H9 (cell line): ENCODE results near the gene FMN1. TPM values are rescaled to one million over a fixed set of nuclear protein-coding genes. Genes with fewer than 3 reads are reported as not detected.

Experiments
- DNase-seq: peaks from one replicate; pipeline ENCODE4 v3.0.0-alpha.2; 2017
- H2AFZ ChIP-seq: one replicate; pipeline ENCODE4 v1.6.1; 2013; ENCODE audit warnings: mild to moderate bottlenecking, low read length, control low read depth, moderate library complexity
- H2AK5ac ChIP-seq: 2 replicates; pipeline ENCODE4 v1.6.1; 2013; ENCODE audit warnings: low read length, control low read depth, mixed read lengths; ENCODE audit not compliant: insufficient read length
- H2BK120ac ChIP-seq: one replicate; pipeline ENCODE4 v1.6.1; 2013; ENCODE audit warnings: low read depth, mild to moderate bottlenecking, low read length, control low read depth, inconsistent platforms; ENCODE audit not compliant: poor library complexity, severe bottlenecking
- H2BK12ac ChIP-seq: 2 replicates; pipeline ENCODE4 v1.6.1; 2013; ENCODE audit warnings: low read length, control low read depth, mixed read lengths, low read depth; ENCODE audit not compliant: insufficient read length
- H2BK15ac ChIP-seq: 2 replicates; pipeline ENCODE4 v1.6.1; 2013; ENCODE audit warnings: low read depth, low read length, control low read depth
- H2BK20ac ChIP-seq: one replicate; pipeline ENCODE4 v1.6.1; 2013; ENCODE audit warnings: low read depth, mild to moderate bottlenecking, low read length, control low read depth, inconsistent platforms; ENCODE audit not compliant: poor library complexity, severe bottlenecking
- H2BK5ac ChIP-seq: 2 replicates; pipeline ENCODE4 v1.6.1; 2013; ENCODE audit warnings: low read length, control low read depth, mixed read lengths; ENCODE audit not compliant: insufficient read length
- H3K14ac ChIP-seq: 2 replicates; pipeline ENCODE4 v1.6.1; 2013; ENCODE audit warnings: low read length, control low read depth; ENCODE audit not compliant: insufficient read depth
- H3K18ac ChIP-seq: 2 replicates; pipeline ENCODE4 v1.6.1; 2013; ENCODE audit warnings: low read depth, mild to moderate bottlenecking, mixed read lengths, low read length, control low read depth; ENCODE audit not compliant: insufficient read length
- H3K23ac ChIP-seq: 2 replicates; pipeline ENCODE4 v1.6.1; 2013; ENCODE audit warnings: low read length, control low read depth, mixed read lengths, low read depth; ENCODE audit not compliant: insufficient read length
- H3K23me2 ChIP-seq: 2 replicates; pipeline ENCODE4 v1.6.1; 2013; ENCODE audit warnings: low read depth, mild to moderate bottlenecking, mixed read lengths, low read length, control low read depth; ENCODE audit not compliant: insufficient read length, poor library complexity, severe bottlenecking
- H3K27ac ChIP-seq: 2 replicates; pipeline ENCODE4 v1.5.1; 2013; ENCODE audit warnings: low read length, control low read depth, mixed read lengths, low read depth; ENCODE audit not compliant: insufficient read length
- H3K27me3 ChIP-seq: 2 replicates; pipeline ENCODE4 v1.6.1; 2013; ENCODE audit warnings: low read length, control low read depth, inconsistent platforms; ENCODE audit not compliant: insufficient read depth
- H3K4ac ChIP-seq: 2 replicates; pipeline ENCODE4 v1.6.1; 2013; ENCODE audit warnings: low read depth, mild to moderate bottlenecking, control low read depth, inconsistent platforms, low read length, moderate library complexity
- H3K4me1 ChIP-seq: 2 replicates; pipeline ENCODE4 v1.6.1; 2013; ENCODE audit warnings: low read length, control low read depth, inconsistent platforms; ENCODE audit not compliant: insufficient read depth
- H3K4me2 ChIP-seq: 2 replicates; pipeline ENCODE4 v1.6.1; 2013; ENCODE audit warnings: low read length, control low read depth, mixed read lengths; ENCODE audit not compliant: insufficient read length, insufficient read depth
- H3K56ac ChIP-seq: 2 replicates; pipeline ENCODE4 v1.6.1; 2013; ENCODE audit warnings: low read depth, mild to moderate bottlenecking, mixed read lengths, low read length, control low read depth; ENCODE audit not compliant: insufficient read length
- H3K79me1 ChIP-seq: 2 replicates; pipeline ENCODE4 v1.6.1; 2013; ENCODE audit warnings: low read depth, mild to moderate bottlenecking, moderate library complexity, low read length, control low read depth, inconsistent platforms; ENCODE audit not compliant: insufficient read depth, poor library complexity, severe bottlenecking
- H3K79me2 ChIP-seq: 2 replicates; pipeline ENCODE4 v1.6.1; 2013; ENCODE audit warnings: low read length, control low read depth, inconsistent platforms; ENCODE audit not compliant: insufficient read depth
- H3K9ac ChIP-seq: 2 replicates; pipeline ENCODE4 v1.6.1; 2013; ENCODE audit warnings: low read length, control low read depth, mixed read lengths; ENCODE audit not compliant: insufficient read length; ENCODE audit errors: extremely low read depth
- H3K9me3 ChIP-seq: one replicate; pipeline ENCODE4 v1.6.1; 2013; ENCODE audit warnings: low read depth, low read length, inconsistent platforms; ENCODE audit not compliant: control insufficient read depth
- H3T11ph ChIP-seq: one replicate; pipeline ENCODE4 v1.6.1; 2013; ENCODE audit warnings: mild to moderate bottlenecking, low read length, control low read depth, inconsistent platforms
- H4K20me1 ChIP-seq: one replicate; pipeline ENCODE4 v1.6.1; 2013; ENCODE audit not compliant: control insufficient read depth, insufficient read length, insufficient read depth
- H4K5ac ChIP-seq: 2 replicates; pipeline ENCODE4 v1.6.1; 2013; ENCODE audit warnings: low read depth, mild to moderate bottlenecking, mixed read lengths, low read length, control low read depth; ENCODE audit not compliant: insufficient read length
- H4K8ac ChIP-seq: replicated peaks from 2 replicates; pipeline ENCODE4 v1.6.1; 2013; ENCODE audit warnings: low read length, control low read depth, mixed read lengths, low read depth; ENCODE audit not compliant: insufficient read length
- H4K91ac ChIP-seq: 2 replicates; pipeline ENCODE4 v1.6.1; 2013; ENCODE audit warnings: low read depth, mild to moderate bottlenecking, moderate library complexity, mixed read lengths, low read length, control low read depth; ENCODE audit not compliant: insufficient read length
- H3K27ac Mint-ChIP-seq, 3 experiments: 2 replicates in 2 of 3; 3 replicates in 1 of 3; pipeline ENCODE4 v1.8.0; 2020 to 2021; ENCODE audit warnings: mixed read lengths in 3 of 3, mild to moderate bottlenecking in 1 of 3, moderate library complexity in 1 of 3
- H3K27me3 Mint-ChIP-seq: 2 replicates; pipeline ENCODE4 v1.8.0; 2021; ENCODE audit warnings: low read depth, mild to moderate bottlenecking, moderate library complexity, mixed read lengths
- H3K36me3 Mint-ChIP-seq, 3 experiments: 2 replicates in 2 of 3; 3 replicates in 1 of 3; pipeline ENCODE4 v1.8.0; 2020 to 2021; ENCODE audit warnings: low read depth in 3 of 3, mixed read lengths in 3 of 3; ENCODE audit not compliant: insufficient read depth in 1 of 3
- H3K4me1 Mint-ChIP-seq, 2 experiments: 2 replicates each; pipeline ENCODE4 v1.8.0; 2020; ENCODE audit warnings: mixed read lengths in 2 of 2
- H3K4me3 Mint-ChIP-seq, 2 experiments: 2 replicates in 1 of 2; 3 replicates in 1 of 2; pipeline ENCODE4 v1.8.0; 2020 to 2021; ENCODE audit warnings: mild to moderate bottlenecking in 2 of 2, mixed read lengths in 2 of 2, moderate library complexity in 1 of 2
- H3K9me3 Mint-ChIP-seq, 2 experiments: 2 replicates in 1 of 2; 3 replicates in 1 of 2; pipeline ENCODE4 v1.8.0; 2020; ENCODE audit warnings: mild to moderate bottlenecking in 2 of 2, mixed read lengths in 2 of 2, moderate library complexity in 1 of 2
- CTCF ChIP-seq: fragments of 200-600 bp; sonication (generic); conservative IDR thresholded peaks from 3 replicates; pipeline ENCODE4 v1.8.0; 2021; ENCODE audit warnings: antibody characterized with exemption, mild to moderate bottlenecking
- WGBS: extraction: QIAGEN DNeasy Blood & Tissue Kit; methylation state at CpG from one replicate; pipeline ENCODE4 v1.1.7; 2013; ENCODE audit warnings: missing lambda C conversion rate, low lambda C conversion rate, mixed read lengths; ENCODE audit not compliant: insufficient read length; ENCODE audit errors: extremely low coverage; 5-methylcytosine and 5-hydroxymethylcytosine counted together
- total RNA-seq: library from RNA; stranded (reverse); gene quantifications from 2 replicates; pipeline ENCODE4 v1.2.1, GENCODE V29; 2021

Gene FMN1
- total RNA-seq, 1 experiment from 2014 or later, result 1.9 TPM

DNA sequence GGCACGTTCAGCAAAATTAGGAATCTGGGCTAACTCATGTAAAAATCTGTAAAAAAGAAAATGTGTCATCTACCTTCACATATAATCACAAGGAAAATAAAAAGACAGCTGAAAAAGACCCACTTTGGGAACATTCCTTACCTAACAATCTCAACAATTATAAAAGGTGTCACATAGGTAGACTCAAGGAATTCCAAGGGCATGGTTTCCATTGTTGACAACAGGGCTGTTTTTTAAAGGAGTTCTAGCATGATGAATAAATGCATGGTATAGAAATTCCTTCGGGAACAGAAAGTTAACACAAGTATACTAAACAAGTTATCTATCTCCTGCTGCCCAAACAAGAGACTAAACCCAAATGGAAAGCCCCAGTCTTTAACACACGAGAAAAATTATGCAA, 292.5 kb downstream of the FMN1 start:
- Histone ChIP-seq H3K79me1 (no peaks in the 10 kb centered on the region), H4K91ac (no peak overlapping the region), H3K27ac (no peak overlapping the region), H3K9me3 (no peaks in the 10 kb centered on the region), H3K56ac (no peak overlapping the region), H4K8ac (no peak overlapping the region), H3K4me1 (peaks cover 2% of the 10 kb centered on the region; the same call in 1 of the 2 replicates), H3K18ac (no peak overlapping the region), H2BK120ac (no peak overlapping the region), H3K4ac (no peak overlapping the region), H2BK5ac (no peak overlapping the region), H3K79me2 (no peaks in the 10 kb centered on the region), H3T11ph (no peak overlapping the region), H2AFZ (no peak overlapping the region), H2BK12ac (no peak overlapping the region), H4K5ac (no peak overlapping the region), H2BK15ac (no peak overlapping the region), H3K23ac (no peak overlapping the region), H3K27me3 (no peaks in the 10 kb centered on the region; the same call in 1 of the 2 replicates), H2AK5ac (no peak overlapping the region), H3K23me2 (no peaks in the 10 kb centered on the region), H3K14ac (no peak overlapping the region), H2BK20ac (no peak overlapping the region), H3K9ac (no peak overlapping the region), H3K4me2 (no peak overlapping the region), H4K20me1 (no peaks in the 10 kb centered on the region)
- Mint-ChIP-seq H3K9me3 (no peaks in the 10 kb centered on the region), H3K4me3 (no peak overlapping the region), H3K4me1 (peaks cover 51 to 55% of the 10 kb centered on the region in 2 experiments), H3K27me3 (peaks cover 29% of the 10 kb centered on the region), H3K36me3 (no peaks in the 10 kb centered on the region), H3K27ac (no peak overlapping the region)
- TF ChIP-seq CTCF, result no peak
- no CpG with 5 or more reads among the region's 3 CpGs for WGBS
- DNase-seq, result no peak
